ENCODE data around the gene GMEB1.

The GMEB1 gene

DNA sequence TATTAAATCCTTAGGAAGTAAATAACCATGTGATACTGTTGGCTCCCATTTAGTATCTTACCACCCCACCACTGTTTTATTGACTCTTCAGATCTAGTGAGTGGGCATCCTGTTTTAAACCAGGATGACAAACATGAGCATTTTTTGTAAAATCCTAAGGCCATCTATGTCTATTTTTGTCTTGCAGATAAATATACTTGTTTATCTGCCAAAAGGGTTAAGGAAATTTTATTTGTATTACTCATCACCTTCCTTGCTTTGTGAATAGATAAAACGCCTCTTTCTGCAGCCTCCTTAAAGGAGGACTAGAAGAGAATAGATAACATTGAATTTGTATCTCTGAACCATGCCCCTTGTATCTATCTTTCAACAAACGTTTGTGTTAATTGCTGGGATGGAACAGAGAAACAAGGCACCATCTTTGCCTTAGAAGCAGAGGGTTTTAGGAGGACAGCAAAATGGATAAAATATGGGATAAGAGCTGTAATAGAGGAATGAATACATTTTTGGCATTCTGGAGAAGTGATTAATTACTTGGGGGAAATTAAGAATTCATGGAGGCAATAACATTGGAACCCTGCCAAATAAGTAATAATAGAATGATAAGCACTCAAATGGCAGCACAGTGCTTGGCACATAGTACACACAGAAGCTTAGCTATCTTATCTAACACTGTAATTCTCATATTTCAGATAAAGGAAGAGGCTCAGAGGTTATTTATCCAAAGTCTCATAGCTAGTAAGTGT is 82.9 kb downstream of the GMEB1 start:
- H3K27ac ChIP-seq (ENCODE audit: low read depth, low read length): no peak overlapping the region
- no peaks in the 10 kb centered on the region for H3K9me3 ChIP-seq (ENCODE audit: control insufficient read depth, insufficient read depth, low read depth, low read length)
- no peak overlapping the region for H3K4me3 ChIP-seq (ENCODE audit: low read depth, low read length)
- H3K27me3 ChIP-seq (ENCODE audit: control insufficient read depth, insufficient read depth, low read length): no peaks in the 10 kb centered on the region
- peaks cover 73% of the 10 kb centered on the region for H3K36me3 ChIP-seq (ENCODE audit: control insufficient read depth, insufficient read depth, low read length)
- H3K9ac ChIP-seq (ENCODE audit: low read length): no peak overlapping the region
- peaks cover 30% of the 10 kb centered on the region for H3K4me1 ChIP-seq (ENCODE audit: control insufficient read depth, insufficient read depth, low read length)

DNA sequence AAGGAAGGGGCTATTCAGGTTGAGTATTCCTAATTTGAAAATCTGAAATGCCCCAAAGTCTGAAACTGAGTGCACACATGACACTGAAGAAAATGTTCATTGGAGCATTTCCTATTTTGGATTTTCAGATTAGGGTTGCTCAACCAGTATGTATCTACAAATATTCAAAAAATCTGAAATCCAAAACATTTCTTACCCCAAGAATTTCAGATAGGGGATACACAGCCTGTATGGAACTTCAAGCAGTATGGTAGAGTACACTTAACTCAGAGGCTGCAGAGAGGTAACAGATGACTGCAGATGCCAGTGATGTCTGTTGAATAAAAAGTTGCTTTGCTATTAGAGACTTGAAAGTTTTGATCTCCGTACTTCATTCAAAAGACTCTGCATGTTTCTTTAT is 87.1 kb downstream of the GMEB1 start:
- H3K27me3 ChIP-seq (ENCODE audit: control insufficient read depth, insufficient read depth, low read length): no peaks in the 10 kb centered on the region
- no peak overlapping the region for H3K4me3 ChIP-seq (ENCODE audit: low read depth, low read length)
- H3K4me1 ChIP-seq (ENCODE audit: control insufficient read depth, insufficient read depth, low read length): peaks cover 21% of the 10 kb centered on the region
- H3K27ac ChIP-seq (ENCODE audit: low read depth, low read length): no peak overlapping the region
- H3K36me3 ChIP-seq (ENCODE audit: control insufficient read depth, insufficient read depth, low read length): peaks cover 78% of the 10 kb centered on the region
- no peaks in the 10 kb centered on the region for H3K9me3 ChIP-seq (ENCODE audit: control insufficient read depth, insufficient read depth, low read depth, low read length)
- H3K9ac ChIP-seq (ENCODE audit: low read length): no peak overlapping the region

DNA sequence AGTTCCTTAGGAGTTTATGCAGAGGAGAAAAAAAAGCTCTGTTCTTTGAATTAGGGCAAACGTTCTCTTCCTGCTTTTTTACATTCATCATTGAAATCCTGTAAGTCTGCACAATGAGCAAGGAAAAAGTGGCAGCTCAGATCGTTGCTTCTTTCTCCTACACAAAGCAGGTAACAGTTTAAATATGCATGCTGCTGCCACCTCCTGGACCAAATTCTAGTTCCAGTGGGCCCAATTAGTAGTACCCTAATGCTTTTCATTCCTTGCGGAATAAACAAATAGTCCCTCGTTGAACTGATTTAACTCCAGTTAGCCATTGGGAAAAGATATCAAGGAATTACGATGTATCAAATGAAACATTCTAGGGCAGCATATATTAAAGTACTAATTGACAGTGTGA is 88.3 kb downstream of the GMEB1 start:
- peaks cover 74% of the 10 kb centered on the region for H3K36me3 ChIP-seq (ENCODE audit: control insufficient read depth, insufficient read depth, low read length)

GRCh38 chr1:28758420-28758819 is 89.8 kb downstream of the GMEB1 start:
- H3K27me3 ChIP-seq (ENCODE audit: control insufficient read depth, insufficient read depth, low read length): no peaks in the 10 kb centered on the region
- no peak overlapping the region for H3K27ac ChIP-seq (ENCODE audit: low read depth, low read length)
- H3K36me3 ChIP-seq (ENCODE audit: control insufficient read depth, insufficient read depth, low read length): peaks cover 65% of the 10 kb centered on the region
- H3K9ac ChIP-seq (ENCODE audit: low read length): no peak overlapping the region
- H3K4me1 ChIP-seq (ENCODE audit: control insufficient read depth, insufficient read depth, low read length): peaks cover 19% of the 10 kb centered on the region
- H3K9me3 ChIP-seq (ENCODE audit: control insufficient read depth, insufficient read depth, low read depth, low read length): no peaks in the 10 kb centered on the region
- H3K4me3 ChIP-seq (ENCODE audit: low read depth, low read length): no peak overlapping the region

More for the DNA sequence above, 88.3 kb downstream of the GMEB1 start:
- H3K9ac ChIP-seq (ENCODE audit: low read length): no peak overlapping the region
- no peaks in the 10 kb centered on the region for H3K9me3 ChIP-seq (ENCODE audit: control insufficient read depth, insufficient read depth, low read depth, low read length)
- H3K27ac ChIP-seq (ENCODE audit: low read depth, low read length): no peak overlapping the region
- H3K4me3 ChIP-seq (ENCODE audit: low read depth, low read length): no peak overlapping the region
- H3K4me1 ChIP-seq (ENCODE audit: control insufficient read depth, insufficient read depth, low read length): peaks cover 21% of the 10 kb centered on the region
- H3K27me3 ChIP-seq (ENCODE audit: control insufficient read depth, insufficient read depth, low read length): no peaks in the 10 kb centered on the region

GRCh38 chr1:28759257-28759656 is 90.7 kb downstream of the GMEB1 start:
- no peaks in the 10 kb centered on the region for H3K9me3 ChIP-seq (ENCODE audit: control insufficient read depth, insufficient read depth, low read depth, low read length)
- H3K36me3 ChIP-seq (ENCODE audit: control insufficient read depth, insufficient read depth, low read length): peaks cover 60% of the 10 kb centered on the region
- peaks cover 19% of the 10 kb centered on the region for H3K4me1 ChIP-seq (ENCODE audit: control insufficient read depth, insufficient read depth, low read length)
- no peak overlapping the region for H3K9ac ChIP-seq (ENCODE audit: low read length)
- H3K27ac ChIP-seq (ENCODE audit: low read depth, low read length): no peak overlapping the region
- H3K4me3 ChIP-seq (ENCODE audit: low read depth, low read length): no peak overlapping the region
- H3K27me3 ChIP-seq (ENCODE audit: control insufficient read depth, insufficient read depth, low read length): no peaks in the 10 kb centered on the region

DNA sequence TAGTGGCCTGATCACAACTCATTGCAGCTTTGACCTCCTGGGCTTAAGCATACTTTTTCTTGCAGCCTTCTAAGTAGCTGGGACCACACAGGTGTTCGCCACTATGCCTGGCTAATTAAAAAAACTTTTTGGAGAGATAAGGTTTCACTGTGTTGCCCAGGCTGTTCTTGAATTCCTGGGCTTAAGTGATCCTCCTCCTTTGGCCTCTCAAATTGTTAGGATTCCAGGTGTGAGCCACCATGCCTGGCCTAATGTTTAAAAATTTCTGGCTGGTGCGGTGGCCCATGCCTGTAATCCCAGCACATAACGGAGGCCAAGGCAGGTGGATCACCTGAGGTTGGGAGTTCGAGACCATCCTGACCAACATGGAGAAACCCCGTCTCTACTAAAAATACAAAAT is 92.6 kb downstream of the GMEB1 start:
- Histone ChIP-seq H3K27me3 (ENCODE audit: control insufficient read depth, insufficient read depth, low read length) (no peaks in the 10 kb centered on the region), H3K27ac (ENCODE audit: low read depth, low read length) (no peak overlapping the region), H3K4me3 (ENCODE audit: low read depth, low read length) (no peak overlapping the region), H3K9me3 (ENCODE audit: control insufficient read depth, insufficient read depth, low read depth, low read length) (no peaks in the 10 kb centered on the region), H3K9ac (ENCODE audit: low read length) (no peak overlapping the region), H3K36me3 (ENCODE audit: control insufficient read depth, insufficient read depth, low read length) (peaks cover 61% of the 10 kb centered on the region), H3K4me1 (ENCODE audit: control insufficient read depth, insufficient read depth, low read length) (peaks cover 6% of the 10 kb centered on the region)

DNA sequence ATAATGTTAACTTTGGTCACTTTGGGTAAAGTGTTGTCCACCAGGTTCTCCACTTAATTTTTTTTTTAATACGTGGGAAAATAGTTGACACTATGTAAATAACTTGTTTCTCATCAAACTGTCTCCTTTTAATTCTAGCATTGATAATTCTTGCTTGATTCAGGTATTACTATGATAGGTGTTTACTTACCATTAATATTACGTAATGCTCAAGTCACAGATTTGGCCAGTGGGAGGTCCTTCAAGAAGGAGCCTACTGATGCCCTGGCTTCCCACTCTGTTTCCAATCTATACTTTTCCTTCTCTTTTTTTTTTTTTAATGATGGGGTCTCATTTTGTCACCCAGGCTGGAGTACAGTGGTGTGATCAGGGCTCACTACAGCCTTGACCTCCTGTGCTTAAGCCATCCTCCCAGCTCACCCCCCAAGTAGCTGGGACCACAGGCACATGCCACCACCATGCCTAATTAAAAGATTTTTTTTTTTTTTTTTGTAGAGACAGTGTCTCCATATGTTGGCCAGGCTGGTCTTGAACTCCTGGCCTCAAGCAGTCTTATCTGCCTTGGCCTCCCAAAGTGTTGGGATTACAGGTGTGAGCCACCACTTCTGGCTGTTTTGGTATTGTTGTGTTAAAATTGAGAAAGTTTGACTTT is 98.1 kb downstream of the GMEB1 start:
- no peaks in the 10 kb centered on the region for H3K9me3 ChIP-seq (ENCODE audit: control insufficient read depth, insufficient read depth, low read depth, low read length)
- H3K4me1 ChIP-seq (ENCODE audit: control insufficient read depth, insufficient read depth, low read length): no peaks in the 10 kb centered on the region
- no peaks in the 10 kb centered on the region for H3K27me3 ChIP-seq (ENCODE audit: control insufficient read depth, insufficient read depth, low read length)
- no peak overlapping the region for H3K9ac ChIP-seq (ENCODE audit: low read length)
- peaks cover 57% of the 10 kb centered on the region for H3K36me3 ChIP-seq (ENCODE audit: control insufficient read depth, insufficient read depth, low read length)
- no peak overlapping the region for H3K4me3 ChIP-seq (ENCODE audit: low read depth, low read length)
- no peak overlapping the region for H3K27ac ChIP-seq (ENCODE audit: low read depth, low read length)
